DMS 273 (cell line): ENCODE measurements around the gene FGD5.

ENCODE experiments used
- DNase-seq: peaks from one replicate; lab custom pipeline; 2025; ENCODE audit not compliant: unreplicated experiment; lab: John Stamatoyannopoulos, UW

FGD5 gene, protein sequence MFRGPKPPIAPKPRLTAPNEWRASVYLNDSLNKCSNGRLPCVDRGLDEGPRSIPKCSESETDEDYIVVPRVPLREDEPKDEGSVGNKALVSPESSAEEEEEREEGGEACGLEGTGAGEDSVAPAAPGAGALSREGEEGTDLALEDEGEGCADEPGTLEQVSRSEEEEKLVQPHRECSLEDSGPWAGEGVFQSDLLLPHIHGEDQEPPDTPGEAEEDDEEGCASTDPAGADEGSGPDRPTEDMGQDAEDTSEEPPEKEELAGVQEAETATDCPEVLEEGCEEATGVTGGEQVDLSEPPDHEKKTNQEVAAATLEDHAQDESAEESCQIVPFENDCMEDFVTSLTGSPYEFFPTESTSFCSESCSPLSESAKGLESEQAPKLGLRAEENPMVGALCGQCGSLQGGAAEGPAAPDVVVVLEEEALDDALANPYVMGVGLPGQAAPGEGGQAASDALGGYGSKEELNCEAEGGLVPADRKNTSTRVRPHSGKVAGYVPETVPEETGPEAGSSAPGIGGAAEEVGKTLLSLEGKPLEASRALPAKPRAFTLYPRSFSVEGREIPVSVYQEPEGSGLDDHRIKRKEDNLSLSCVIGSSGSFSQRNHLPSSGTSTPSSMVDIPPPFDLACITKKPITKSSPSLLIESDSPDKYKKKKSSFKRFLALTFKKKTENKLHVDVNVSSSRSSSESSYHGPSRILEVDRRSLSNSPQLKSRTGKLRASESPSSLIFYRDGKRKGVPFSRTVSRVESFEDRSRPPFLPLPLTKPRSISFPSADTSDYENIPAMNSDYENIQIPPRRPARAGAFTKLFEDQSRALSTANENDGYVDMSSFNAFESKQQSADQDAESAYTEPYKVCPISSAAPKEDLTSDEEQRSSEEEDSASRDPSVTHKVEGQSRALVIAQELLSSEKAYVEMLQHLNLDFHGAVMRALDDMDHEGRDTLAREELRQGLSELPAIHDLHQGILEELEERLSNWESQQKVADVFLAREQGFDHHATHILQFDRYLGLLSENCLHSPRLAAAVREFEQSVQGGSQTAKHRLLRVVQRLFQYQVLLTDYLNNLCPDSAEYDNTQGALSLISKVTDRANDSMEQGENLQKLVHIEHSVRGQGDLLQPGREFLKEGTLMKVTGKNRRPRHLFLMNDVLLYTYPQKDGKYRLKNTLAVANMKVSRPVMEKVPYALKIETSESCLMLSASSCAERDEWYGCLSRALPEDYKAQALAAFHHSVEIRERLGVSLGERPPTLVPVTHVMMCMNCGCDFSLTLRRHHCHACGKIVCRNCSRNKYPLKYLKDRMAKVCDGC (N-terminal part only)

GRCh38 chr3:14818804-14819500, at the start of gene FGD5:
FGD5 (plus strand) TSS chr3:14818962; CDS start chr3:14819072, 110 bp downstream.
- no peak for DNase-seq

DNA sequence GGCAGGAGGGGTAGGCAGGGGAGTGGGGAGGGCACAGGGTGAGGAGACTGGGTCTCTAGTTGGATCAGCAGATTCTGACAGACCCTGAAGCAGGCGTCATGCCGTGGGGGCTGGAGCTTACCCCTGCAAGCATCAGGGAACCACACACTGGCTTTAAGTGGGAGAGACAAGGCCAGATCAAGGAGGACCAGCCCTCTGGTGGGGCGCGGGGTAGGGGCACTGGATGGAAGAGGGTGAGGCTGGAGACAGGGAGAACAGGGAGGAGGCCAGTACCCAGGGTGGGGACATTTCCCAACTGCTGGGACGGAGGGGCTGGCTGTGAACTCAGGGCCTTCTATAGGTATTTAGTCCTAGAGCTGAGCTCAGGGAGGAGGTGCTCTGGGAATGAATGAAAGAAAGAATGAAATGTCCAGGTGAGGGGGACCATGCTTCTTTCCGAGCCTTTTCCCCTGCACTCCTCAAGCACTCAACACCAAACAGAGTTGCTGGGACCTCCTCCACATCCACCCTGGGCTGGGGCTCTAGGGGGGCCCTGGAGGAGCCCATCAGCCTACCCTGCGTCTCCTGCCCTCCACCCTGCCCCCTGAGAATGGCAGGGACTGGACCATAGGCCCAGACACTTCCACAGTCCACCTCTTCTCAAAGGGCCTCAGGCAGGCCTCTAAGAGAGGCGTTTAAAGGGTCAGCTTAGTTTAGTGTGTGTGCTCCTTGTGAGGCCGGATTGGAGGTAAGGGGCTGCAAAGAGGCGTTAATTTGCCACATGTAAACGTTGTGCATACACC, 49.0 kb upstream of the FGD5 start:
- DNase-seq = no peak

- DNase-seq = no peak
These were observed 48.2 kb upstream of the FGD5 start for GRCh38 chr3:14770591-14770990.

DNA sequence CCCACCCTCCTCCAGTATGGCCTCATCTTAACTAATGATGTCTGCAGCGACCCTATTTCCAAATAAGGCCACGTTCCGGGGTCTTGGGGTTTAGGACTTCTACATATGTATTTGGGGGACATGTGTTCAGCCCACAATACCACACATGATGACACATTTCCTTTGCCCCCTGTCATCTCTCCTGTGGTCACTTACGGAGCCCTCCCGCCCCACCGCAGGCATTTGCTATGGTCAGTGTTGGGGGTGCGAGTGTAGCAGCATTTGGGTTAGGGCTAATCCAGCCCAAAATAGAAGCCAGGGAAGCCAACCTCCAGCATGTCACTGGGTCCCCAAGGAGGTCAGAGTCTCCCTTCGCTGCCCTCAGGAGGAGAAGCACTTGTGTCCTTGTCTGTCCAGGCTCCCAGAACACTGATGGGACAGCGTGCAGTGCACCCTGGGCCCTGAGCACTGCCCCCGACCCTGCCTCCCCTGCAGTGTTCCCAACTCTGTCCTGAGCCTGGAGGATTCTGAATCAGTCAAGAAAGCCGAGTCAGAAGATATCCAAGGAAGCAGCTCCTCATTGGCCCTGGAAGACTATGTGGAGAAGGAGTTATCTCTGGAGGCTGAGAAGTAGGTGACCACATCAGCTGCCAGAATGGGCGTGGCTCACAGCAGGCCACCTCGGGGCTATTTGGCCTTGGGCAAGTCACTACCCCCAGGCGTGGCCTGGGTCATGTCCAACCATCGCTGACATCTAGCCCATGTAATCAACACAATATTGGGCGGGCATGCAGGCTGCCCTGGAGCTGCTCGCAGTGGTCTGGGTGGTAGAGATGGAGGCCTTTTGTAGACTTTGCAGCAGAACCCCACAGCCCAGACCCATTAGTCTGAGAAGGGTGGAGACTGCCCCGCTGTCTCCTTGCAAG, 46.9 kb upstream of the FGD5 start:
- no peak for DNase-seq

DNA sequence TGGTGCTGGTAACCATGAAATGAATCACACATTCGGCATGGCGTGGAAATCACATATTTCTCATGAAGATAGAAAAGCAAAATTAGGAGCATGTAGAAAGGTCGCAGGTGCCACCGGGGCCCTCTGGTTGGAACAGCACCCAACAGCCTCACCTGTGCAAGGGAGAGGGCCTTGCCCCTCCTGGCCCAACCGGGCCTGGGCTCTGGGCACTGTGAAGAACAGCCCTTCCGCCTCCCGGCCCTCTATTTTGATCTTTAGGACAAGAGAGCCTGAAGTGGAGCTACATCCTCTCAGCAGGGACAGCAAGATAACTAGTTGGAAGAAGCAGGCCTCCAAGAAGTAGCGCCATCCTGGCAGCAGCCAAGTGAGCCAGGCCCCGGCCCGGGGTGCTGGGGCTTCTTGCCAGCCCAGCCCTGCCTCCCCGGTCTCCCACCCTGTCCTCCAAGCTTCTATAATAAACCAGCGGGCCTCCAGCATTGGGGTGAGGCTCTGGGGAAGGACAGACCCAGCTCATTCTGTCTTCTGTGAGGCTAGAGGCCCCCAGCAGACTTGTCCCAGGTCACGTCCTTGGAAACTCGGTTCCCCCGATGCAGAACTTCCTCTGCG, 46.1 kb upstream of the FGD5 start:
- no peak for DNase-seq

GRCh38 chr3:14773281-14773680, 45.5 kb upstream of the FGD5 start:
- DNase-seq = no peak

GRCh38 chr3:14773691-14774128, 45.1 kb upstream of the FGD5 start:
- DNase-seq = no peak

DNA sequence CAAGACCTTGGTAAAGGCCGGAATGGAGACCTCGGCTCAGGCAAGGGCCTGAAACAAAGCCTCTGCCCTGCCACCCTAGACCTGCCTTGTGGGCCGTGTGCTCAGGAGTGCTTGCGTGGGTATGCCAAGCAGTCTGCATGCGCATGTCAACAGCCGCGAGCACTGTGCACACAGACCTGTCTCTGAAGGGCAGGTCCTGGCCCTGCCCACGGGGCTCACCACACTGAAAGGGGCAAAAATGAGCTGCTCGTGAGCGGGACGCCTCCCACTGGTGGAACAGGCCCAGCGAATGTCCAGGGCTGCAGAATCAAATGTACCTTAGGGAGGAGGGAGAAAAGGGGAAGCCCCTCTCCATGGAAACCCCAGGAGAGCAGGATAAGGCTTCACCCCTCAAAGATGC, 44.3 kb upstream of the FGD5 start:
- no peak for DNase-seq

DNA sequence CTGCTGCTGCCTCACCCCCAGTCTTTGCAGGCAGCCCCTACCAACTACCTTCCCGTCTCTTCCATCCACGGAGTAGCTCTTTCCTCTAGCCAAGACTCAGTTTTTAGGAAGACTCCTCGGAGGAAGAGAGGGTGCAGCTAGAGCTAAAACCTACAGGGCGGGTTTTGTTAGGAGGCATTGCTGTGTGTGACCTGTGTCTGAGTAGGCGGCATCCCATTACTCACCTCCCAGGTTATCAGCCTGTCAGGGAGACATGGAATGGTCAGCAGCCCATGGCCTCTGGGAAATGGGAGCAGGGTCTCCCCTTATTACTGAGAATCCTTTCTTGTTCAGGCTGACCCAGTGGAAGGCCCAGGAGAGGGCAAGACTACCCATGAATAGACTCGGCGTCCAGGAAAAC, 43.8 kb upstream of the FGD5 start:
- no peak for DNase-seq

DNA sequence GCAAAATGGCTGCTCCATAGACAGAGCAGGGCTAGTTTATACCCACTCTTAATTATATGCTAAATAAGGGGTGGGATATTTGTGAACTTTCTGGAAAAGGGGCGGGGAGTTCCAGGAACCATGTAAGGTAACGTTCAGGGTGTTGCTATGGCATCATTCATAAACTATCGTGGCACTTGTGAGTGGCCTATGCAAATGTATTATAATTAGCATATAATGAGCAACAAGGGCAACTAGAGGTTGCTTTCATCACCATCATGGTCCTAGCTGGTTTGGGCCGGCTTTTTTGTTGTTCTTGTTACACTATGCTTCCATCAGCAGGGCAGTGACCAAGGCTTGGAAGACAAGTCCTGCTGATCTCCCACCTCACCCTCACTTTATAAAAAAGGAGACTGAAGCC, 43.2 kb upstream of the FGD5 start:
- DNase-seq = no peak

GRCh38 chr3:14779069-14779685, 39.6 kb upstream of the FGD5 start:
- DNase-seq = no peak

DNA sequence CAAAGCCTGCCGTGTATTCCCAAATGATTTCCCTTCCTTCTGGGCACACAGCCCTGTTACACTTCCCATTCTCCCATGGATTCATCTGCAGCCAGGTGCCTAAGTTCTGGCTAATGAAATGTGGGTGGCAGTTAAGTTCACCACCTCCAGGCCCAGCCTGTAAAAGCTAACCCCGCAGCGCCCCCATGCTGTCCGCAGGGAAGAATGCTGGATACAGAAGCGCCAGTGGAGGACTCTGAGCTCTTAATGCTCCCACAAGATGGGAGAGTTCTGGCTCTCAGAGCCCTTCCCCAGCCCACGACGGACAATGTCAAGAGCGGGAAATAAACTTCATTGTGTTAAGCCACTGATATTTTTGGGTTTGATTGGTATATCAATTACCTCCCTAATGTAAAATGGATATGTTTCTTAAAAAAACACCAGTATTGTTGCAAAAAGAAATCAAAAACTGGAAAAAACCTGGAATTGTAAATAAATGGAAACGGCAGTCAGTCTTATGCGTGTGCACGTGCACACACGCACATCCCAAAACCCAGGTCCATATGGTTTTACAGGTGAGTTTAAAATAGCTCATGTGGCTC, 37.7 kb upstream of the FGD5 start:
- peak; percentile 71 for DNase-seq

- DNase-seq = no peak
These were observed 35.2 kb upstream of the FGD5 start for GRCh38 chr3:14783480-14784086.

DNA sequence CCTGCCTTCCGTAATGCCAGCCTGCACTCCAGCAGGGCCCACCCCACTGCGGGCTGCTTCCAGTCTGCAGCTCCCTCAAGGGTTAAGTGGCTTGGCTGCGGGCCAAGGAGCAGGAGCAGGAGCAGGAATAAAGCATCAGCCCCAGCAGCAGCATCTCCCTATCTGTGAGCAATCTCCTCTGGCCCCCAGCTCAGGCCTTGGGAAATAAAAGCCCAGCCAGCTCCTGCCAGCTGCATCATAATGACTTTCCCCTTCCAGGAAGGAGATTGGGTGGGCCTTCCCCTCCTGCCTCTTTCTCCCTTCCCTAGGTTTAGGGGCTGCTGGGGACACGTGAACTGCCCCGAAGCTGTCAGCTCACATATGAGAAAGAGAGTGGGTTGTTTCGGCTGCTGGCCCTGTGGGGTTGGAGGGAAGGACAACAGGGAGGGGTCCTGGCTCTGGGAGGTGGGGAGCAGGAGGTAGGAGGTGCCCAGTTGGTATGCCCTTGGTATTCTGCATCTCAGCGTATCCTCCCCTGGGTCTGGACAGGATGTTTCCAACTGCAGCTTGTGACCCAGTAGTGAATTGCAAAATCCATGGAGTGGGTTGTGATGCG, 34.6 kb upstream of the FGD5 start:
- DNase-seq = peak; percentile 51

DNA sequence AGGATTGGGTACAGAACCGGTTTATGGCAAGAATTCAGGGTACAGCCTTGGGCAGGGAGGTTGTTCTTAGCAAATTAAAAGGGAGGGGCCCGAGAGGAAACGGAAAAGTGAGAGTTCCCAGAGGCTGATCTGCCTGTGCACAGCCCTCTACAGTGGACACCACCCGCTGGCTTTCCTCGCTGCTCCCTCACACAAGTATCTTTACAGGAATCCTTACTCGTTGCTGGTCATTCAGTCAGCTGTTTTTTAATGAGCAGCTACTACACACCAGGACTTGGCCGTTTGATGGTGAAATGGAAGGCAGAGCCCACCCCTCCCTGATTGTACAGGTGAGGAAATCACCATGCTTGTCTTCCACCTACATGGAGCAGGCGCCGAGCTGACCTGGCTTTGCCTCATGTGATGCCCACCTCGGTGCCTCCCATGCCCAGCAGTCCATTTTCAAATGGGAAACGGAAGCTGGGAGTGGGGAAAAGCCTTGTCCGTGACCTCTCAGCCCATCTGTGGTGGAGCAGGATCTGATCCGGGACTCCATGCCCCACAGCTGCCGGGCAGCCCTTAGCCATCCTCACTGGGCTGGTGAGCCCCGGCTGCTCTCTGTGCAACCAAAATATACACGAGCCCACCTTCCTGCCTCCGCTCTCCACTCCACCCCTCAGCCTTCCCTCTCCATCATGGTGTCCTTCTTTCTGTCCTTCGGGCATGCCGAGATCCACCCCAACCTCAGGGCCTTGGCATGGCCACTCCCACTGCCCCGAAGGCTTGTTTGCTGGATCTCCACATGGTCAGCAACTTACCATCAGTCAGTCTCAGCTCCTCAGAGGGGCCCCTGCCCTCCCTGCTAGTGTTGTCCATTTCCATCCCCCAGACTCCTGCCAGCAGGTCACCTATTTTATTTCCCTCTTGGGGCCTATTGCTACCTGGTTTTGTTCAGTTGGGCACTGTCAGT, 33.3 kb upstream of the FGD5 start:
- DNase-seq = no peak

DNA sequence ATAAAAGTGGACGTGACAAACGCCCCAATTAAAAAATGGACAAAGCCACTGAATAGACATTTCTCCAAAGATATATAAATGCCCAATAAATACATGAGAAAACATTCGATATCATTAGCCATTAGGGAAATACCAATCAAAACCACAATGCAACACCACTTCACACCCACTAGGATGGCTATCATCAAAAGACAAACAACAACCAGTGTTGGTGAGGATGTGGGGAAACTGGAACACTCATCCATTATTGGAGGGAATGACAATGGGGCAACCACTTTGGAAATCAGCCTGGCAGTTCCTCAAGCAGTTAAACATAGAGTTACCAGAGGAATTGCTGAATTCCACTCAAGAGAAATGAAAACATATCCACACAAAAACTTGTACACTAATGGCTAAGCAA, 32.4 kb upstream of the FGD5 start:
- DNase-seq = no peak
